GM12878 (cell line): Measurements from ENCODE around the gene ESRRB. TPM values are rescaled to one million over a fixed set of nuclear protein-coding genes. Genes with fewer than 3 reads are reported as not detected.
A peak's percentile ranks its signal among the peaks of the same experiment; 100 is the strongest.

Source experiments
- ASH2L ChIP-seq: fragments of 300-600, 200-600 bp; sonication (generic); IDR thresholded peaks from 2 replicates; pipeline ENCODE4 v1.6.1; 2017; ENCODE audit warnings: low read depth, mild to moderate bottlenecking, borderline replicate concordance
- BMI1 ChIP-seq: fragments of 450-650 bp; IDR thresholded peaks from 2 replicates; pipeline ENCODE4 v1.6.1; 2016; ENCODE audit warnings: mild to moderate bottlenecking, moderate library complexity, borderline replicate concordance
- CHD2 ChIP-seq: IDR thresholded peaks from 2 replicates; pipeline ENCODE4 v1.6.1; 2011; ENCODE audit warnings: low read depth, low read length, improper control_type of control experiment, borderline replicate concordance
- EZH2 ChIP-seq: IDR thresholded peaks from 2 replicates; pipeline ENCODE4 v1.6.1; 2012; ENCODE audit warnings: low read depth, mild to moderate bottlenecking, control low read depth, inconsistent platforms, low read length, borderline replicate concordance; ENCODE audit not compliant: control insufficient read depth
- GABPA ChIP-seq: IDR thresholded peaks from 2 replicates; pipeline ENCODE4 v1.6.1; 2014; ENCODE audit warnings: antibody characterized with exemption, low read depth, mild to moderate bottlenecking, inconsistent platforms
- IRF4 ChIP-seq: IDR thresholded peaks from 2 replicates; pipeline ENCODE4 v1.6.1; 2011; ENCODE audit warnings: low read depth, low read length
- NFYA ChIP-seq: IDR thresholded peaks from 2 replicates; pipeline ENCODE4 v1.6.1; 2011; ENCODE audit warnings: low read depth, mild to moderate bottlenecking, low read length, improper control_type of control experiment, borderline replicate concordance
- PAX8 ChIP-seq: fragments of 450-650 bp; IDR thresholded peaks from 2 replicates; pipeline ENCODE4 v1.6.1; 2017; ENCODE audit warnings: mild to moderate bottlenecking, moderate library complexity
- POLR2AphosphoS2 ChIP-seq: IDR thresholded peaks from 2 replicates; pipeline ENCODE4 v1.6.1; 2011; ENCODE audit warnings: low read depth, mild to moderate bottlenecking, low read length, improper control_type of control experiment, moderate library complexity
- RB1 ChIP-seq: fragments of 450-650 bp; formaldehyde crosslinking; IDR thresholded peaks from 2 replicates; pipeline ENCODE4 v1.6.1; 2017; ENCODE audit warnings: mild to moderate bottlenecking, borderline replicate concordance
- RFX5 ChIP-seq: IDR thresholded peaks from 2 replicates; pipeline ENCODE4 v1.6.1; 2011; ENCODE audit warnings: low read depth, low read length, improper control_type of control experiment
- SMARCA5 ChIP-seq: fragments of 450-650 bp; IDR thresholded peaks from 2 replicates; pipeline ENCODE4 v1.6.1; 2017; ENCODE audit warnings: mild to moderate bottlenecking
- SP1 ChIP-seq: IDR thresholded peaks from one replicate; pipeline ENCODE4 v1.6.1; 2011; ENCODE audit warnings: low read depth, low read length
- SREBF1 ChIP-seq: IDR thresholded peaks from 2 replicates; pipeline ENCODE4 v1.6.1; 2012; ENCODE audit warnings: mild to moderate bottlenecking, low read length
- SREBF2 ChIP-seq: IDR thresholded peaks from 2 replicates; pipeline ENCODE4 v1.6.1; 2012; ENCODE audit warnings: mild to moderate bottlenecking, low read length
- SRF ChIP-seq, 2 experiments: IDR thresholded peaks; 2 replicates each; pipeline ENCODE4 v1.6.1; 2011; ENCODE audit warnings: low read depth in 2 of 2, low read length in 2 of 2, mild to moderate bottlenecking in 1 of 2, moderate library complexity in 1 of 2
- SUZ12 ChIP-seq: fragments of 200-600 bp; sonication (generic); IDR thresholded peaks from one replicate; pipeline ENCODE4 v1.6.1; 2018; ENCODE audit warnings: antibody characterized with exemption, mild to moderate bottlenecking; ENCODE audit not compliant: unreplicated experiment
- TCF12 ChIP-seq: IDR thresholded peaks from 2 replicates; pipeline ENCODE4 v1.6.1; 2011; ENCODE audit warnings: low read depth, mild to moderate bottlenecking, low read length
- TCF7 ChIP-seq: IDR thresholded peaks from 2 replicates; pipeline ENCODE4 v1.6.1; 2014; ENCODE audit warnings: antibody characterized with exemption, borderline replicate concordance
- ZSCAN29 ChIP-seq: fragments of 450-650 bp; IDR thresholded peaks from 2 replicates; pipeline ENCODE4 v1.6.1; 2017; ENCODE audit warnings: mild to moderate bottlenecking, moderate library complexity
- ZZZ3 ChIP-seq: IDR thresholded peaks from 2 replicates; pipeline ENCODE4 v1.6.1; 2011; ENCODE audit warnings: low read depth; ENCODE audit not compliant: control insufficient read depth, insufficient read length
- polyA plus RNA-seq, 11 experiments: library from polyadenylated mRNA; depleted of rRNA in 4 of 11; unstranded in 6 of 11; stranded (reverse) in 5 of 11; fragments of >200 nt; fragmentation: Nextera tagmentation in 4 of 11; fragmentation: Illumina TruSeq in 1 of 11; extraction: Ambion mirVana in 4 of 11; extraction: Trizol in 1 of 11; gene quantifications; 1 replicate in 1 of 11; 2 replicates in 10 of 11; pipeline versions ENCODE4 v1.2.1 to v1.2.3, GENCODE V29; 2011 to 2016; ENCODE audit warnings: inconsistent platforms in 2 of 11, missing spikeins in 2 of 11, low read depth in 1 of 11
- total RNA-seq, 4 experiments: library from RNA; depleted of rRNA in 3 of 4; stranded (reverse); fragments of >200 nt in 3 of 4; fragmentation: Illumina TruSeq in 1 of 4; extraction: Trizol in 1 of 4; gene quantifications; 2 replicates each; pipeline versions ENCODE4 v1.2.1 to v1.2.3, GENCODE V29; 2013 to 2021
- TF ChIP-seq, protein P1 (sequence below): IDR thresholded peaks from 2 replicates; pipeline ENCODE4 v1.6.1; 2012; ENCODE audit warnings: mild to moderate bottlenecking, low read depth, low read length
- TF ChIP-seq, protein P2 (sequence below): fragments of 450-650 bp; conservative IDR thresholded peaks from 2 replicates; pipeline ENCODE4 v1.6.1; 2017; ENCODE audit warnings: mild to moderate bottlenecking, moderate library complexity
- TF ChIP-seq, protein P3 (sequence below): IDR thresholded peaks from 2 replicates; pipeline ENCODE4 v1.6.1; 2011; ENCODE audit warnings: low read depth, mild to moderate bottlenecking, low read length, moderate library complexity, borderline replicate concordance; ENCODE audit errors: extremely low read depth

ESRRB gene
- total and polyA plus RNA-seq, 10 of the 15 experiments (the other 5 are each of a cell fraction or from before 2014, with no cell fraction given), result 0.03 to 0.73 (median 0.11) TPM; not detected in 6

DNA sequence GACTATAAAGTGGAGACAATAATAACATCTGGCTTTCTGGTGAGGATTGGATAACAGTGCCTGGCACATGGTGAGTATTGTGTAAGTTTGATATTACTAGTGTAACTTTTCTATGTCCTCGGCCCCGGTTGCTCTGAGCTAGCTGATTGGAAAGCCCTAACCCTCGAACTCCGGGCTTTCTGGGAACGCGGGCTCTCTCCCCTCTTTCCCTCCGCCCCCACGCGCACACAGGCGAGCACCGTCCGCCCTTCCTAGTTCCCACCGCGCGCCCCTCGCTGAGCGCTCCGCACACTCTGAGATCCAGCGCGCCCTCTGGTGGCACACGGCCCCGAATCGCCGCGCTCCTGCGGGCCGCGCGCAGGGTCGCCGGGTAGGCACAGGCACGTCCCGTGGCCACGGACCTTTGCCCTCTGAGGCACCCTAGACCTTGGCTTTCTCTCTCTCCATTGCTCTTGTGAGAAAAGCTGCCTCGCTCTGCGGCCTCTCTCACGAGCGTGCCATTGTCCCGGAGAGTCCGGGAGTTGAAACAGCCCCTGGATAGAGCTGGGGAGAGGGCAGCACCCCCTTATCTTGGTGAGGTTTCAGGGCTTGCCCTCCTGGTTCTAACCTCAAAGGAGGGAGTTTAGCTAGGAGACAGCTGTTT lies 23.2 kb upstream of the ESRRB start (continued):
- TF ChIP-seq, protein P1, sequence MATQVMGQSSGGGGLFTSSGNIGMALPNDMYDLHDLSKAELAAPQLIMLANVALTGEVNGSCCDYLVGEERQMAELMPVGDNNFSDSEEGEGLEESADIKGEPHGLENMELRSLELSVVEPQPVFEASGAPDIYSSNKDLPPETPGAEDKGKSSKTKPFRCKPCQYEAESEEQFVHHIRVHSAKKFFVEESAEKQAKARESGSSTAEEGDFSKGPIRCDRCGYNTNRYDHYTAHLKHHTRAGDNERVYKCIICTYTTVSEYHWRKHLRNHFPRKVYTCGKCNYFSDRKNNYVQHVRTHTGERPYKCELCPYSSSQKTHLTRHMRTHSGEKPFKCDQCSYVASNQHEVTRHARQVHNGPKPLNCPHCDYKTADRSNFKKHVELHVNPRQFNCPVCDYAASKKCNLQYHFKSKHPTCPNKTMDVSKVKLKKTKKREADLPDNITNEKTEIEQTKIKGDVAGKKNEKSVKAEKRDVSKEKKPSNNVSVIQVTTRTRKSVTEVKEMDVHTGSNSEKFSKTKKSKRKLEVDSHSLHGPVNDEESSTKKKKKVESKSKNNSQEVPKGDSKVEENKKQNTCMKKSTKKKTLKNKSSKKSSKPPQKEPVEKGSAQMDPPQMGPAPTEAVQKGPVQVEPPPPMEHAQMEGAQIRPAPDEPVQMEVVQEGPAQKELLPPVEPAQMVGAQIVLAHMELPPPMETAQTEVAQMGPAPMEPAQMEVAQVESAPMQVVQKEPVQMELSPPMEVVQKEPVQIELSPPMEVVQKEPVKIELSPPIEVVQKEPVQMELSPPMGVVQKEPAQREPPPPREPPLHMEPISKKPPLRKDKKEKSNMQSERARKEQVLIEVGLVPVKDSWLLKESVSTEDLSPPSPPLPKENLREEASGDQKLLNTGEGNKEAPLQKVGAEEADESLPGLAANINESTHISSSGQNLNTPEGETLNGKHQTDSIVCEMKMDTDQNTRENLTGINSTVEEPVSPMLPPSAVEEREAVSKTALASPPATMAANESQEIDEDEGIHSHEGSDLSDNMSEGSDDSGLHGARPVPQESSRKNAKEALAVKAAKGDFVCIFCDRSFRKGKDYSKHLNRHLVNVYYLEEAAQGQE, result no peak
- no peak for TF ChIP-seq SREBF2
- no peak for TF ChIP-seq GABPA
- TF ChIP-seq RFX5, result no peak
- TF ChIP-seq ASH2L, result no peak
- TF ChIP-seq TCF7, result no peak
- TF ChIP-seq ZSCAN29, result no peak
- no peak for TF ChIP-seq SRF (IDR thresholded peaks at IDR 0.05; ENCODE audit: low read depth in 2 of 2, low read length in 2 of 2)
- no peak for TF ChIP-seq IRF4
- TF ChIP-seq EZH2, result no peak
- TF ChIP-seq, protein P2, sequence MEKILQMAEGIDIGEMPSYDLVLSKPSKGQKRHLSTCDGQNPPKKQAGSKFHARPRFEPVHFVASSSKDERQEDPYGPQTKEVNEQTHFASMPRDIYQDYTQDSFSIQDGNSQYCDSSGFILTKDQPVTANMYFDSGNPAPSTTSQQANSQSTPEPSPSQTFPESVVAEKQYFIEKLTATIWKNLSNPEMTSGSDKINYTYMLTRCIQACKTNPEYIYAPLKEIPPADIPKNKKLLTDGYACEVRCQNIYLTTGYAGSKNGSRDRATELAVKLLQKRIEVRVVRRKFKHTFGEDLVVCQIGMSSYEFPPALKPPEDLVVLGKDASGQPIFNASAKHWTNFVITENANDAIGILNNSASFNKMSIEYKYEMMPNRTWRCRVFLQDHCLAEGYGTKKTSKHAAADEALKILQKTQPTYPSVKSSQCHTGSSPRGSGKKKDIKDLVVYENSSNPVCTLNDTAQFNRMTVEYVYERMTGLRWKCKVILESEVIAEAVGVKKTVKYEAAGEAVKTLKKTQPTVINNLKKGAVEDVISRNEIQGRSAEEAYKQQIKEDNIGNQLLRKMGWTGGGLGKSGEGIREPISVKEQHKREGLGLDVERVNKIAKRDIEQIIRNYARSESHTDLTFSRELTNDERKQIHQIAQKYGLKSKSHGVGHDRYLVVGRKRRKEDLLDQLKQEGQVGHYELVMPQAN, result no peak
- TF ChIP-seq PAX8, result no peak
- peak; percentile 76; the same call in 1 of the 2 replicates for TF ChIP-seq RB1
- TF ChIP-seq POLR2AphosphoS2, result no peak
- TF ChIP-seq SREBF1, result no peak
- TF ChIP-seq, protein P3, sequence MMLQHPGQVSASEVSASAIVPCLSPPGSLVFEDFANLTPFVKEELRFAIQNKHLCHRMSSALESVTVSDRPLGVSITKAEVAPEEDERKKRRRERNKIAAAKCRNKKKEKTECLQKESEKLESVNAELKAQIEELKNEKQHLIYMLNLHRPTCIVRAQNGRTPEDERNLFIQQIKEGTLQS, result no peak
- no peak for TF ChIP-seq CHD2
- TF ChIP-seq TCF12, result no peak
- peak; percentile 55; the same call in 1 of the 2 replicates for TF ChIP-seq SMARCA5
- TF ChIP-seq ZZZ3, result no peak
- no peak for TF ChIP-seq BMI1
- no peak for TF ChIP-seq NFYA
- peak; percentile 33 for TF ChIP-seq SP1
- no peak for TF ChIP-seq SUZ12
